ENCODE results near the gene PCDHGC3. TPM values are rescaled to one million over a fixed set of nuclear protein-coding genes. Genes with fewer than 3 reads are reported as not detected.

The PCDHGC3 gene
- total and polyA plus RNA-seq, 2 of the 13 experiments (the other 11 are each of a cell fraction or from before 2014, with no cell fraction given), result 0.20 to 0.30 TPM

DNA sequence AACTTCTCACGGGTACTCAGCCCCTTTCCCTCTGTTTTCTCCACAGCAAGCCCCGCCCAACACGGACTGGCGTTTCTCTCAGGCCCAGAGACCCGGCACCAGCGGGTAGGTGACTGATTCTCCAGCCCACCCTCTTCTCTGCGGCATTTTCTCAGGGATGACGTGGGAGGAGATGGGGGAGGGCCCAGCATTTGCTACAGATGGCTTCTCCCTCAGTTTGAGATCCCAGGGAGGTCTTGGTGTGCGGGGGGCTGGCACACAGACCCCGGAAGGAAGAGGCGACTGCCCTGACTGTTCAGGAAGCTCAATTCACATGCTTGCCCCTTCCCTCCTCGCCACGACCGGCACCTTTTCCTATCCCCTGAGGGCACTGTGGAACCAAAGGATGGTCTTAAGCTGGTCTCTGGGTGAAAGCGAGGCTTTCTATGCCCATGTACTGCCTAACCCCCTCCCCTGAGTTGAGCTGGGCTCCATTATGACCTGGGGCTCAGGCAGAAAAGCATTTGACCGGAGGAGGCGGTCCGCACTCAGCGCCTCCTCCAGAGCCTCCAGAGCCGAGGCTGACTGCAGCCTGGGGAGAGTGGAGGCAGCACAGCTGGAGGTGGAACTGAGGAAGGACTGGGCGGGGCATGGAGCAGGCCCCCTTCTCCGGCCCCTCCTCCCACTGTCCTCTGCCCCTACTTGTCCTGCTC, 19.1 kb downstream of the PCDHGC3 start:
- no peak for TF ChIP-seq SRY (CRISPR knock-in tag; IDR thresholded peaks at IDR 0.05)
- no peak for TF ChIP-seq SETDB1 (CRISPR knock-in tag; IDR thresholded peaks at IDR 0.05; ENCODE audit: borderline replicate concordance)
- TF ChIP-seq, protein P1, sequence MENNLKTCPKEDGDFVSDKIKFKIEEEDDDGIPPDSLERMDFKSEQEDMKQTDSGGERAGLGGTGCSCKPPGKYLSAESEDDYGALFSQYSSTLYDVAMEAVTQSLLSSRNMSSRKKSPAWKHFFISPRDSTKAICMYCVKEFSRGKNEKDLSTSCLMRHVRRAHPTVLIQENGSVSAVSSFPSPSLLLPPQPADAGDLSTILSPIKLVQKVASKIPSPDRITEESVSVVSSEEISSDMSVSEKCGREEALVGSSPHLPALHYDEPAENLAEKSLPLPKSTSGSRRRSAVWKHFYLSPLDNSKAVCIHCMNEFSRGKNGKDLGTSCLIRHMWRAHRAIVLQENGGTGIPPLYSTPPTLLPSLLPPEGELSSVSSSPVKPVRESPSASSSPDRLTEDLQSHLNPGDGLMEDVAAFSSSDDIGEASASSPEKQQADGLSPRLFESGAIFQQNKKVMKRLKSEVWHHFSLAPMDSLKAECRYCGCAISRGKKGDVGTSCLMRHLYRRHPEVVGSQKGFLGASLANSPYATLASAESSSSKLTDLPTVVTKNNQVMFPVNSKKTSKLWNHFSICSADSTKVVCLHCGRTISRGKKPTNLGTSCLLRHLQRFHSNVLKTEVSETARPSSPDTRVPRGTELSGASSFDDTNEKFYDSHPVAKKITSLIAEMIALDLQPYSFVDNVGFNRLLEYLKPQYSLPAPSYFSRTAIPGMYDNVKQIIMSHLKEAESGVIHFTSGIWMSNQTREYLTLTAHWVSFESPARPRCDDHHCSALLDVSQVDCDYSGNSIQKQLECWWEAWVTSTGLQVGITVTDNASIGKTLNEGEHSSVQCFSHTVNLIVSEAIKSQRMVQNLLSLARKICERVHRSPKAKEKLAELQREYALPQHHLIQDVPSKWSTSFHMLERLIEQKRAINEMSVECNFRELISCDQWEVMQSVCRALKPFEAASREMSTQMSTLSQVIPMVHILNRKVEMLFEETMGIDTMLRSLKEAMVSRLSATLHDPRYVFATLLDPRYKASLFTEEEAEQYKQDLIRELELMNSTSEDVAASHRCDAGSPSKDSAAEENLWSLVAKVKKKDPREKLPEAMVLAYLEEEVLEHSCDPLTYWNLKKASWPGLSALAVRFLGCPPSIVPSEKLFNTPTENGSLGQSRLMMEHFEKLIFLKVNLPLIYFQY (CRISPR knock-in tag; IDR thresholded peaks at IDR 0.05; ENCODE audit: borderline replicate concordance), result no peak
- TF ChIP-seq HES4 (CRISPR knock-in tag; IDR thresholded peaks at IDR 0.05; ENCODE audit: borderline replicate concordance), result no peak
- TF ChIP-seq, protein P2, sequence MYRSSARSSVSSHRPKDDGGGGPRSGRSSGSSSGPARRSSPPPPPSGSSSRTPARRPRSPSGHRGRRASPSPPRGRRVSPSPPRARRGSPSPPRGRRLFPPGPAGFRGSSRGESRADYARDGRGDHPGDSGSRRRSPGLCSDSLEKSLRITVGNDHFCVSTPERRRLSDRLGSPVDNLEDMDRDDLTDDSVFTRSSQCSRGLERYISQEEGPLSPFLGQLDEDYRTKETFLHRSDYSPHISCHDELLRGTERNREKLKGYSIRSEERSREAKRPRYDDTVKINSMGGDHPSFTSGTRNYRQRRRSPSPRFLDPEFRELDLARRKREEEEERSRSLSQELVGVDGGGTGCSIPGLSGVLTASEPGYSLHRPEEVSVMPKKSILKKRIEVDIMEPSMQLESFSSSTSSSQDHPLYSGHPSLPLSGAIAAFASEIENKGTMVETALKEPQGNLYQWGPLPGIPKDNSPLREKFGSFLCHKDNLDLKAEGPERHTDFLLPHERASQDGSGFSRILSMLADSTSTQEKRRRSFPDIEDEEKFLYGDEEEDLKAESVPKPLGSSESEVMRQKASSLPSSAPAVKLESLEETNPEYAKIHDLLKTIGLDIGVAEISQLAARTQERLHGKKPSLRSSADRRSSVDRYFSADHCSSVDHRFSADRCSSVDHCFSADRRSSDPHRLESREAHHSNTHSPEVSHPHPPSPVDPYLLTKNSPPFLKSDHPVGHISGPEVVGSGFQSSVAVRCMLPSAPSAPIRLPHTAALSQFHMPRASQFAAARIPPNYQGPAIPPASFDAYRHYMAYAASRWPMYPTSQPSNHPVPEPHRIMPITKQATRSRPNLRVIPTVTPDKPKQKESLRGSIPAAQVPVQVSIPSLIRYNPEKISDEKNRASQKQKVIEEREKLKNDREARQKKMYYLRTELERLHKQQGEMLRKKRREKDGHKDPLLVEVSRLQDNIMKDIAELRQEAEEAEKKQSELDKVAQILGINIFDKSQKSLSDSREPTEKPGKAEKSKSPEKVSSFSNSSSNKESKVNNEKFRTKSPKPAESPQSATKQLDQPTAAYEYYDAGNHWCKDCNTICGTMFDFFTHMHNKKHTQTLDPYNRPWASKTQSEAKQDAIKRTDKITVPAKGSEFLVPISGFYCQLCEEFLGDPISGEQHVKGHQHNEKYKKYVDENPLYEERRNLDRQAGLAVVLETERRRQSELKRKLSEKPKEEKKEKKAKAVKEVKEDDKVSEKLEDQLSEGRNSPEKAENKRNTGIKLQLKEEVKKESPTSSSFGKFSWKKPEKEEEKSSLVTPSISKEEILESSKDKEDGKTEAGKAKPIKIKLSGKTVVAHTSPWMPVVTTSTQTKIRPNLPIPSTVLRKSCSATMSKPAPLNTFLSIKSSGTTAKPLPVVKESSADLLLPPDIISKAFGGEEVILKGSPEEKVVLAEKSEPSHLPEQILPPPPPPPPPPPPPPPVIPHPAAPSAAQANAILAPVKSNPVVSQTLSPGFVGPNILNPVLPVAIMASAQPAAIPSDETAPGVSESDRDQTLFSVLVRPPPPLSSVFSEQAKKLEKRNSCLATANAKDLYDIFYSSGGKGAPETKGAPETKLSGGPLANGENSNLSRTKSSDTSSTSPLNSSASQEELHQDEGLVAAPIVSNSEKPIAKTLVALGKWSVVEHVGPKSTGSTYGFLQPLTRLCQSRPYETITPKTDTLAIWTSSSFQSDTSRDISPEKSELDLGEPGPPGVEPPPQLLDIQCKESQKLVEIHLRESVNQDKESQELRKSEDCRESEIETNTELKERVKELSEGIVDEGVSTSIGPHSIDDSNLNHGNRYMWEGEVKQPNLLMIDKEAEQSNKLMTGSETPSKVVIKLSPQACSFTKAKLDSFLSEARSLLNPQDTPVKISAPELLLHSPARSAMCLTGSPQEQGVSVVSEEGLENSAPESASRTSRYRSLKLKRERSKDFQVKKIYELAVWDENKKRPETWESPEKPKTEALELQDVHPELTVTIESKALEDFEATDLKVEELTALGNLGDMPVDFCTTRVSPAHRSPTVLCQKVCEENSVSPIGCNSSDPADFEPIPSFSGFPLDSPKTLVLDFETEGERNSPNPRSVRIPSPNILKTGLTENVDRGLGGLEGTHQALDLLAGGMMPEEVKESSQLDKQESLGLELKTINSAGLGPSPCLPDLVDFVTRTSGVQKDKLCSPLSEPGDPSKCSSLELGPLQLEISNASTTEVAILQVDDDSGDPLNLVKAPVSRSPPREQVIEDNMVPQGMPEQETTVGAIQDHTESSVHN (CRISPR knock-in tag; IDR thresholded peaks at IDR 0.05), result no peak
- TF ChIP-seq ZFP90 (CRISPR knock-in tag; IDR thresholded peaks at IDR 0.05; ENCODE audit: borderline replicate concordance), result no peak
- H2AFZ ChIP-seq (ENCODE audit: low read length), result no peak overlapping the region
- ChIA-PET CTCF (ENCODE audit: low intra/inter-chr PET ratio, low total read pairs) (no interaction called here), POLR2A (no interaction called here)
- H4K20me1 ChIP-seq (ENCODE audit: insufficient read depth, low read length), result no peaks in the 10 kb centered on the region
- H3K79me2 ChIP-seq (ENCODE audit: insufficient read depth, low read length), result no peaks in the 10 kb centered on the region
- no peak overlapping the region for H3K27ac ChIP-seq (ENCODE audit: extremely low read length, insufficient read depth, low read length)
- intact Hi-C loops (cut with micrococcal nuclease; ENCODE audit: unreplicated experiment) (no loop called here), in situ Hi-C loops (cut with HindIII; ENCODE audit: extremely low pct_ligation_motif_present, low pct_unique_long_range_greater_than_20kb) (no loop called here)
- H3K9ac ChIP-seq (ENCODE audit: insufficient read depth, low read depth, low read length), result no peak overlapping the region
- no peak for ATAC-seq
- BruUV-seq (replicated peaks), result no TSS peak
- under 1% methylated on average over 10 of the region's 22 CpGs for WGBS (ENCODE audit: low lambda C conversion rate)
- no peak for FAIRE-seq
- peaks cover 1 to 15% of the 10 kb centered on the region in 2 experiments; a peak in 2 of 5 replicates for H3K27me3 ChIP-seq (ENCODE audit: control insufficient read depth in 1 of 2, insufficient read depth in 2 of 2, low read length in 2 of 2)
- no peaks in the 10 kb centered on the region for H3K4me1 ChIP-seq (ENCODE audit: insufficient read depth, low read length)
- no peak overlapping the region for H3K4me3 ChIP-seq (replicated peaks in 1 of 3; ENCODE audit: insufficient read depth in 1 of 3, low read depth in 2 of 3, low read length in 3 of 3)
- no peaks in the 10 kb centered on the region for H3K36me3 ChIP-seq (replicated peaks in 1 of 2; ENCODE audit: control insufficient read depth in 1 of 2, insufficient read depth in 2 of 2, low read length in 2 of 2)
- no peaks in the 10 kb centered on the region for H3K9me3 ChIP-seq (ENCODE audit: low read length)
- no peak for DNase-seq (ENCODE audit: low spot score)
- H3K4me2 ChIP-seq (ENCODE audit: low read depth, low read length), result no peak overlapping the region
